Gastrocnemius medialis (tissue), 4 donors: ENCODE data around the gene PPP6R3.

ENCODE experiments used
- CTCF ChIP-seq, 5 experiments: fragments of 450-650 bp in 3 of 5; fragments of 200-600 bp in 2 of 5; sonication (generic) in 2 of 5; IDR thresholded peaks in 4 of 5; conservative IDR thresholded peaks in 1 of 5; 1 replicate in 4 of 5; 2 replicates in 1 of 5; pipeline ENCODE4 v1.5.1; 2016 to 2019; ENCODE audit warnings: antibody characterized with exemption in 5 of 5, mild to moderate bottlenecking in 3 of 5, moderate library complexity in 3 of 5
- POLR2A ChIP-seq, 2 donors: fragments of 450-650 bp; IDR thresholded peaks; one replicate each; pipeline ENCODE4 v1.6.1; 2017; ENCODE audit warnings: antibody characterized with exemption in 2 of 2, mild to moderate bottlenecking in 2 of 2, moderate library complexity in 2 of 2

GRCh38 chr11:68468217-68468828 lies 7.8 kb downstream of the PPP6R3 start:
- TF ChIP-seq CTCF (IDR thresholded peaks at IDR 0.05 in 4 of 5, conservative IDR thresholded peaks at IDR 0.05 in 1 of 5) (no peak), POLR2A (IDR thresholded peaks at IDR 0.05) (no peak)
